Liver (tissue), 9 donors: ENCODE data around the gene ATG10. TPM values are rescaled to one million over a fixed set of nuclear protein-coding genes. Genes with fewer than 3 reads are reported as not detected.

Source experiments
- DNase-seq: peaks from one replicate; pipeline ENCODE4 v3.0.0-alpha.2; 2017; ENCODE audit warnings: low spot score
- H3K27ac ChIP-seq, 2 donors: one replicate each; pipeline ENCODE4 v1.7.0; 2013; ENCODE audit warnings: inconsistent platforms in 2 of 2, low read length in 2 of 2, control low read depth in 1 of 2, low read depth in 1 of 2, mild to moderate bottlenecking in 1 of 2
- H3K27me3 ChIP-seq, 4 donors: one replicate each; pipeline versions ENCODE4 v1.6.1 to v1.7.0; 2013; ENCODE audit warnings: low read length in 3 of 4, inconsistent platforms in 1 of 4, mild to moderate bottlenecking in 1 of 4, moderate library complexity in 1 of 4; ENCODE audit not compliant: control insufficient read depth in 4 of 4, insufficient read depth in 4 of 4
- H3K36me3 ChIP-seq, 4 donors: one replicate each; pipeline versions ENCODE4 v1.6.1 to v1.7.0; 2013; ENCODE audit warnings: low read length in 3 of 4, mild to moderate bottlenecking in 3 of 4, low read depth in 1 of 4, moderate library complexity in 1 of 4; ENCODE audit not compliant: control insufficient read depth in 4 of 4, insufficient read depth in 3 of 4
- H3K4me1 ChIP-seq, 4 donors: one replicate each; pipeline versions ENCODE4 v1.6.1 to v1.7.0; 2013; ENCODE audit warnings: low read length in 3 of 4, mild to moderate bottlenecking in 3 of 4, moderate library complexity in 1 of 4; ENCODE audit not compliant: control insufficient read depth in 4 of 4, insufficient read depth in 4 of 4
- H3K4me3 ChIP-seq, 3 donors: one replicate each; pipeline versions ENCODE4 v1.6.1 to v1.7.0; 2013; ENCODE audit warnings: low read length in 3 of 3, control low read depth in 1 of 3, low read depth in 1 of 3, mild to moderate bottlenecking in 1 of 3
- H3K9ac ChIP-seq, 2 donors: one replicate each; pipeline ENCODE4 v1.7.0; 2013; ENCODE audit warnings: low read length in 2 of 2, mild to moderate bottlenecking in 2 of 2, moderate library complexity in 2 of 2, control low read depth in 1 of 2, low read depth in 1 of 2
- H3K9me3 ChIP-seq, 4 donors: one replicate each; pipeline versions ENCODE4 v1.6.1 to v1.7.0; 2013; ENCODE audit warnings: low read length in 3 of 4; ENCODE audit not compliant: control insufficient read depth in 4 of 4
- EGR1 ChIP-seq, 2 donors: IDR thresholded peaks; 2 replicates each; pipeline ENCODE4 v1.6.1; 2016 to 2018; ENCODE audit warnings: antibody characterized with exemption in 2 of 2, low read depth in 2 of 2
- FOXA1 ChIP-seq: IDR thresholded peaks from 2 replicates; pipeline ENCODE4 v1.6.1; 2016; ENCODE audit warnings: antibody characterized with exemption
- FOXA2 ChIP-seq: IDR thresholded peaks from 2 replicates; pipeline ENCODE4 v1.6.1; 2016; ENCODE audit warnings: antibody characterized with exemption
- GABPA ChIP-seq, 2 donors: IDR thresholded peaks in 1 of 2; conservative IDR thresholded peaks in 1 of 2; 2 replicates each; pipeline ENCODE4 v1.6.1; 2016; ENCODE audit warnings: antibody characterized with exemption in 2 of 2, mild to moderate bottlenecking in 1 of 2, moderate library complexity in 1 of 2
- HNF4A ChIP-seq, 2 donors: conservative IDR thresholded peaks; 2 replicates each; pipeline ENCODE4 v1.6.1; 2016; ENCODE audit warnings: antibody characterized with exemption in 2 of 2, mild to moderate bottlenecking in 2 of 2
- HNF4G ChIP-seq: IDR thresholded peaks from 2 replicates; pipeline ENCODE4 v1.6.1; 2016; ENCODE audit warnings: antibody characterized with exemption
- JUND ChIP-seq, 2 donors: IDR thresholded peaks; 2 replicates each; pipeline ENCODE4 v1.6.1; 2016; ENCODE audit warnings: antibody characterized with exemption in 2 of 2
- RAD21 ChIP-seq, 2 donors: IDR thresholded peaks; 2 replicates each; pipeline ENCODE4 v1.6.1; 2016; ENCODE audit warnings: antibody characterized with exemption in 2 of 2, mild to moderate bottlenecking in 2 of 2
- RXRA ChIP-seq, 2 donors: IDR thresholded peaks; 2 replicates each; pipeline ENCODE4 v1.6.1; 2017 to 2018; ENCODE audit warnings: antibody characterized with exemption in 2 of 2, mild to moderate bottlenecking in 1 of 2
- SP1 ChIP-seq: IDR thresholded peaks from 2 replicates; pipeline ENCODE4 v1.6.1; 2018; ENCODE audit warnings: antibody characterized with exemption, mild to moderate bottlenecking
- TAF1 ChIP-seq: conservative IDR thresholded peaks from 2 replicates; pipeline ENCODE4 v1.6.1; 2016; ENCODE audit warnings: antibody characterized with exemption, mild to moderate bottlenecking
- YY1 ChIP-seq: IDR thresholded peaks from 2 replicates; pipeline ENCODE4 v1.6.1; 2016; ENCODE audit warnings: antibody characterized with exemption, mild to moderate bottlenecking
- WGBS: extraction: QIAGEN DNeasy Blood & Tissue Kit; methylation state at CpG from one replicate; pipeline ENCODE4 v1.1.7; 2013; 5-methylcytosine and 5-hydroxymethylcytosine counted together
- polyA plus RNA-seq, 2 donors: library from polyadenylated mRNA; stranded (reverse) in 1 of 2; unstranded in 1 of 2; fragments of 200-250 nt in 1 of 2; fragments of >200 nt in 1 of 2; fragmentation: Nextera tagmentation in 1 of 2; extraction: Ambion mirVana in 1 of 2; gene quantifications; one replicate each; pipeline versions ENCODE4 v1.2.1 to v1.2.3, GENCODE V29; 2013 to 2015
- total RNA-seq, 2 donors: library from RNA; depleted of rRNA; stranded (reverse); fragments of >200 nt; gene quantifications; one replicate each; pipeline ENCODE4 v1.2.3, GENCODE V29; 2014
- TF ChIP-seq, protein P1 (sequence below): IDR thresholded peaks from 2 replicates; pipeline ENCODE4 v1.6.1; 2016; ENCODE audit warnings: antibody characterized with exemption
- TF ChIP-seq, protein P2 (sequence below): IDR thresholded peaks from 2 replicates; pipeline ENCODE4 v1.6.1; 2016; ENCODE audit warnings: antibody characterized with exemption
- TF ChIP-seq, protein P3 (sequence below): IDR thresholded peaks from 2 replicates; pipeline ENCODE4 v1.6.1; 2016; ENCODE audit warnings: antibody characterized with exemption
- TF ChIP-seq, protein P4 (sequence below): IDR thresholded peaks from 2 replicates; pipeline ENCODE4 v1.6.1; 2016; ENCODE audit warnings: antibody characterized with exemption, mild to moderate bottlenecking
- TF ChIP-seq, protein P5 (sequence below): fragments of 150-350 bp; IDR thresholded peaks from 2 replicates; pipeline ENCODE4 v1.5.1; 2017; ENCODE audit warnings: improper control_type of control experiment, low read depth, low read length; ENCODE audit not compliant: missing input control
- donor health status: healthy.
- donor health status: healthy.
- donor health status: healthy.
- donor health status: healthy.
- donor health status: healthy.

Gene ATG10
- total and polyA plus RNA-seq, 4 donors: 3.1 to 7.8 (median 7.4) TPM

DNA sequence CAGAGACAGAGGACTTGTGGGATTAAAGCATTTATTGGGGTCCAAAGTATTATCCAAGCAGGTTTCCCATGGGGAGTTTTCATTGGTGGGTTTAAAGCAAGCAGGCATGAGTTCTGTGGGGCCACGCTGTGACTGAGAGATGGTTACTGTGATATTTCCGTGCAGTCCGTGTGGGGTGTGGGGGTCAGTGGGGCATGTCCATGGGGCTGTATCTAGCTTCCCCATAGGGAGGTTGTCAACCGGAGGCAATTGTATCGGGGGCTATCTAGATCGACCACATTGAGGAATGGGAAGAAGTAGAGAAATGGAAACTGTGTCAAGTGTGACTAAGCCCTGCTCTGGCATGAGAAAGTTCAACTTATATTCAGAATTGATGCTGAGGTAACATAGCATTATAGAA, 313.4 kb downstream of the ATG10 start:
- DNase-seq: no peak
- no peak overlapping the region for H3K27ac ChIP-seq
- WGBS: 96% methylated on average over 6 of the region's 6 CpGs
- no peak overlapping the region for H3K4me3 ChIP-seq
- no peaks in the 10 kb centered on the region for H3K36me3 ChIP-seq
- no peak for TF ChIP-seq TAF1
- TF ChIP-seq, protein P1, sequence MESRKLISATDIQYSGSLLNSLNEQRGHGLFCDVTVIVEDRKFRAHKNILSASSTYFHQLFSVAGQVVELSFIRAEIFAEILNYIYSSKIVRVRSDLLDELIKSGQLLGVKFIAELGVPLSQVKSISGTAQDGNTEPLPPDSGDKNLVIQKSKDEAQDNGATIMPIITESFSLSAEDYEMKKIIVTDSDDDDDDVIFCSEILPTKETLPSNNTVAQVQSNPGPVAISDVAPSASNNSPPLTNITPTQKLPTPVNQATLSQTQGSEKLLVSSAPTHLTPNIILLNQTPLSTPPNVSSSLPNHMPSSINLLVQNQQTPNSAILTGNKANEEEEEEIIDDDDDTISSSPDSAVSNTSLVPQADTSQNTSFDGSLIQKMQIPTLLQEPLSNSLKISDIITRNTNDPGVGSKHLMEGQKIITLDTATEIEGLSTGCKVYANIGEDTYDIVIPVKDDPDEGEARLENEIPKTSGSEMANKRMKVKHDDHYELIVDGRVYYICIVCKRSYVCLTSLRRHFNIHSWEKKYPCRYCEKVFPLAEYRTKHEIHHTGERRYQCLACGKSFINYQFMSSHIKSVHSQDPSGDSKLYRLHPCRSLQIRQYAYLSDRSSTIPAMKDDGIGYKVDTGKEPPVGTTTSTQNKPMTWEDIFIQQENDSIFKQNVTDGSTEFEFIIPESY: no peak
- no peak for TF ChIP-seq GABPA (IDR thresholded peaks at IDR 0.05 in 1 of 2, conservative IDR thresholded peaks at IDR 0.05 in 1 of 2)
- no peak for TF ChIP-seq HNF4A (conservative IDR thresholded peaks at IDR 0.05)
- TF ChIP-seq RAD21 (IDR thresholded peaks at IDR 0.05): no peak
- no peak for TF ChIP-seq YY1
- TF ChIP-seq FOXA2: no peak
- TF ChIP-seq, protein P2, sequence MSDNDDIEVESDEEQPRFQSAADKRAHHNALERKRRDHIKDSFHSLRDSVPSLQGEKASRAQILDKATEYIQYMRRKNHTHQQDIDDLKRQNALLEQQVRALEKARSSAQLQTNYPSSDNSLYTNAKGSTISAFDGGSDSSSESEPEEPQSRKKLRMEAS: no peak
- TF ChIP-seq, protein P3, sequence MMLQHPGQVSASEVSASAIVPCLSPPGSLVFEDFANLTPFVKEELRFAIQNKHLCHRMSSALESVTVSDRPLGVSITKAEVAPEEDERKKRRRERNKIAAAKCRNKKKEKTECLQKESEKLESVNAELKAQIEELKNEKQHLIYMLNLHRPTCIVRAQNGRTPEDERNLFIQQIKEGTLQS: no peak
- TF ChIP-seq, protein P4, sequence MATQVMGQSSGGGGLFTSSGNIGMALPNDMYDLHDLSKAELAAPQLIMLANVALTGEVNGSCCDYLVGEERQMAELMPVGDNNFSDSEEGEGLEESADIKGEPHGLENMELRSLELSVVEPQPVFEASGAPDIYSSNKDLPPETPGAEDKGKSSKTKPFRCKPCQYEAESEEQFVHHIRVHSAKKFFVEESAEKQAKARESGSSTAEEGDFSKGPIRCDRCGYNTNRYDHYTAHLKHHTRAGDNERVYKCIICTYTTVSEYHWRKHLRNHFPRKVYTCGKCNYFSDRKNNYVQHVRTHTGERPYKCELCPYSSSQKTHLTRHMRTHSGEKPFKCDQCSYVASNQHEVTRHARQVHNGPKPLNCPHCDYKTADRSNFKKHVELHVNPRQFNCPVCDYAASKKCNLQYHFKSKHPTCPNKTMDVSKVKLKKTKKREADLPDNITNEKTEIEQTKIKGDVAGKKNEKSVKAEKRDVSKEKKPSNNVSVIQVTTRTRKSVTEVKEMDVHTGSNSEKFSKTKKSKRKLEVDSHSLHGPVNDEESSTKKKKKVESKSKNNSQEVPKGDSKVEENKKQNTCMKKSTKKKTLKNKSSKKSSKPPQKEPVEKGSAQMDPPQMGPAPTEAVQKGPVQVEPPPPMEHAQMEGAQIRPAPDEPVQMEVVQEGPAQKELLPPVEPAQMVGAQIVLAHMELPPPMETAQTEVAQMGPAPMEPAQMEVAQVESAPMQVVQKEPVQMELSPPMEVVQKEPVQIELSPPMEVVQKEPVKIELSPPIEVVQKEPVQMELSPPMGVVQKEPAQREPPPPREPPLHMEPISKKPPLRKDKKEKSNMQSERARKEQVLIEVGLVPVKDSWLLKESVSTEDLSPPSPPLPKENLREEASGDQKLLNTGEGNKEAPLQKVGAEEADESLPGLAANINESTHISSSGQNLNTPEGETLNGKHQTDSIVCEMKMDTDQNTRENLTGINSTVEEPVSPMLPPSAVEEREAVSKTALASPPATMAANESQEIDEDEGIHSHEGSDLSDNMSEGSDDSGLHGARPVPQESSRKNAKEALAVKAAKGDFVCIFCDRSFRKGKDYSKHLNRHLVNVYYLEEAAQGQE: no peak
- TF ChIP-seq EGR1 (IDR thresholded peaks at IDR 0.05; ENCODE audit: low read depth in 2 of 2): no peak
- no peak overlapping the region for H3K9ac ChIP-seq
- no peaks in the 10 kb centered on the region for H3K9me3 ChIP-seq
- H3K27me3 ChIP-seq: no peaks in the 10 kb centered on the region
- H3K4me1 ChIP-seq: peaks cover 0 to 3% (median 1%) of the 10 kb centered on the region in 4 donors

DNA sequence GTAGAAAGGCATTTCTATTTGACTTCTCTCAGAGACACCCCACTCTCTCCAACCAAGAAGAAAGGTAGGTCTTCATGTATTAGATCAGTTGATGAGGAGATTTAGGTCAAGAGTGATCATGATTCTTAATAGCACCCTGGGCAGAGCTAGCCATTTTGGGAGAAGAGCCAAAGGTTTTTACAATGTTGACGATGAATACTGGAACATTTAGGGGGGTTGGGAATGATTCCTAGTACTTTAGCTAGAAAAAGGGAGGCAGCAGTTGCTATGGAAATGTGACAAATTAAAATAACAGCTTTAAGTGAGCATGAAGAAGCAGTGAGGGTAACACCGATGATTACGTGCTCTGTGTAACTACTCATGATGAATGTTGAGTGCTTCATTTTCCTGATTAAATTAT, 315.8 kb downstream of the ATG10 start:
- WGBS: 77% methylated on average over 3 of the region's 3 CpGs
- no peaks in the 10 kb centered on the region for H3K9me3 ChIP-seq
- DNase-seq: no peak
- H3K4me1 ChIP-seq: no peaks in the 10 kb centered on the region
- no peaks in the 10 kb centered on the region for H3K36me3 ChIP-seq
- no peak overlapping the region for H3K9ac ChIP-seq
- H3K4me3 ChIP-seq: no peak overlapping the region
- no peaks in the 10 kb centered on the region for H3K27me3 ChIP-seq
- H3K27ac ChIP-seq: no peak overlapping the region
- TF ChIP-seq FOXA1 (no peak), RAD21 (IDR thresholded peaks at IDR 0.05) (no peak), TAF1 (no peak), FOXA2 (no peak), YY1 (no peak), HNF4G (no peak), JUND (IDR thresholded peaks at IDR 0.05) (no peak), GABPA (IDR thresholded peaks at IDR 0.05 in 1 of 2, conservative IDR thresholded peaks at IDR 0.05 in 1 of 2) (no peak), SP1 (no peak), EGR1 (IDR thresholded peaks at IDR 0.05; ENCODE audit: low read depth in 2 of 2) (no peak), RXRA (IDR thresholded peaks at IDR 0.05) (no peak), HNF4A (conservative IDR thresholded peaks at IDR 0.05) (no peak)
- TF ChIP-seq, protein P2: no peak
- TF ChIP-seq, protein P5, sequence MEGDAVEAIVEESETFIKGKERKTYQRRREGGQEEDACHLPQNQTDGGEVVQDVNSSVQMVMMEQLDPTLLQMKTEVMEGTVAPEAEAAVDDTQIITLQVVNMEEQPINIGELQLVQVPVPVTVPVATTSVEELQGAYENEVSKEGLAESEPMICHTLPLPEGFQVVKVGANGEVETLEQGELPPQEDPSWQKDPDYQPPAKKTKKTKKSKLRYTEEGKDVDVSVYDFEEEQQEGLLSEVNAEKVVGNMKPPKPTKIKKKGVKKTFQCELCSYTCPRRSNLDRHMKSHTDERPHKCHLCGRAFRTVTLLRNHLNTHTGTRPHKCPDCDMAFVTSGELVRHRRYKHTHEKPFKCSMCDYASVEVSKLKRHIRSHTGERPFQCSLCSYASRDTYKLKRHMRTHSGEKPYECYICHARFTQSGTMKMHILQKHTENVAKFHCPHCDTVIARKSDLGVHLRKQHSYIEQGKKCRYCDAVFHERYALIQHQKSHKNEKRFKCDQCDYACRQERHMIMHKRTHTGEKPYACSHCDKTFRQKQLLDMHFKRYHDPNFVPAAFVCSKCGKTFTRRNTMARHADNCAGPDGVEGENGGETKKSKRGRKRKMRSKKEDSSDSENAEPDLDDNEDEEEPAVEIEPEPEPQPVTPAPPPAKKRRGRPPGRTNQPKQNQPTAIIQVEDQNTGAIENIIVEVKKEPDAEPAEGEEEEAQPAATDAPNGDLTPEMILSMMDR: no peak
- TF ChIP-seq, protein P3: no peak
- TF ChIP-seq, protein P1: no peak
